HepG2 (cell line): ENCODE results near the gene UQCRHL. TPM values are rescaled to one million over a fixed set of nuclear protein-coding genes. Genes with fewer than 3 reads are reported as not detected.

Experiments used
- AHR ChIP-seq: IDR thresholded peaks from 2 replicates; pipeline ENCODE4 v1.6.1; 2018; ENCODE audit warnings: missing genetic modification reagents, missing compliant biosample characterization
- CCAR2 ChIP-seq: fragments of 200-400 bp; formaldehyde crosslinking; optimal IDR thresholded peaks from 2 replicates; pipeline ENCODE3; 2018; ENCODE audit warnings: low read depth, mild to moderate bottlenecking, low read length, moderate library complexity
- CENPT ChIP-seq: sonication (generic); formaldehyde crosslinking; IDR thresholded peaks from 2 replicates; pipeline ENCODE4 v1.8.0; 2022; ENCODE audit warnings: low read depth, mild to moderate bottlenecking, moderate library complexity, missing genetic modification reagents
- FIP1L1 ChIP-seq: fragments of 200-400 bp; formaldehyde crosslinking; IDR thresholded peaks from 2 replicates; pipeline ENCODE4 v1.6.1; 2018; ENCODE audit warnings: low read depth, mild to moderate bottlenecking, low read length, moderate library complexity, borderline replicate concordance; ENCODE audit not compliant: insufficient read depth
- FUBP1 ChIP-seq: sonication (generic); formaldehyde crosslinking; IDR thresholded peaks from 2 replicates; pipeline ENCODE4 v1.5.1; 2020; ENCODE audit warnings: missing genetic modification reagents, mild to moderate bottlenecking, borderline replicate concordance
- HNF1A ChIP-seq, 2 experiments: sonication (generic) in 1 of 2; formaldehyde crosslinking in 1 of 2; IDR thresholded peaks; 2 replicates each; pipeline versions ENCODE4 v1.4.0 to v1.6.1; 2016 to 2020; ENCODE audit warnings: borderline replicate concordance in 1 of 2, low read depth in 1 of 2, mild to moderate bottlenecking in 1 of 2, missing genetic modification reagents in 1 of 2
- HOXA5 ChIP-seq: sonication (generic); formaldehyde crosslinking; IDR thresholded peaks from 2 replicates; pipeline ENCODE4 v1.4.0; 2020; ENCODE audit warnings: missing genetic modification reagents
- JUNB ChIP-seq: sonication (generic); formaldehyde crosslinking; IDR thresholded peaks from 2 replicates; pipeline ENCODE4 v1.8.0; 2022; ENCODE audit warnings: missing genetic modification reagents, mild to moderate bottlenecking, borderline replicate concordance
- MED8 ChIP-seq: sonication (generic); formaldehyde crosslinking; IDR thresholded peaks from 2 replicates; pipeline ENCODE4 v1.8.1; 2023; ENCODE audit warnings: mild to moderate bottlenecking, missing genetic modification reagents; ENCODE audit not compliant: insufficient replicate concordance
- POLR2AphosphoS5 ChIP-seq: IDR thresholded peaks from 2 replicates; pipeline ENCODE4 v1.6.1; 2012; ENCODE audit warnings: low read depth, low read length
- SALL1 ChIP-seq: sonication (generic); formaldehyde crosslinking; IDR thresholded peaks from 2 replicates; pipeline ENCODE4 v1.8.0; 2022; ENCODE audit warnings: mild to moderate bottlenecking, missing genetic modification reagents
- SIN3A ChIP-seq: IDR thresholded peaks from 2 replicates; pipeline ENCODE4 v1.6.1; 2011; ENCODE audit warnings: low read depth, mild to moderate bottlenecking, control low read depth, low read length, borderline replicate concordance
- SP140L ChIP-seq: sonication (generic); formaldehyde crosslinking; IDR thresholded peaks from 2 replicates; pipeline ENCODE4 v1.4.0; 2020; ENCODE audit warnings: missing genetic modification reagents, borderline replicate concordance
- STAG1 ChIP-seq: sonication (generic); formaldehyde crosslinking; IDR thresholded peaks from 2 replicates; pipeline ENCODE4 v1.4.0; 2020; ENCODE audit warnings: missing genetic modification reagents
- TSC22D2 ChIP-seq: sonication (generic); formaldehyde crosslinking; IDR thresholded peaks from 2 replicates; pipeline ENCODE4 v1.5.1; 2020; ENCODE audit warnings: missing genetic modification reagents, mild to moderate bottlenecking, borderline replicate concordance
- U2AF1 ChIP-seq: fragments of 200-400 bp; formaldehyde crosslinking; optimal IDR thresholded peaks from 2 replicates; pipeline ENCODE3; 2017; ENCODE audit warnings: mild to moderate bottlenecking, low read depth, low read length
- ZMAT3 ChIP-seq: sonication (generic); formaldehyde crosslinking; conservative IDR thresholded peaks from 2 replicates; pipeline ENCODE4 v1.7.0; 2021; ENCODE audit warnings: missing genetic modification reagents
- ZNF264 ChIP-seq: sonication (generic); formaldehyde crosslinking; IDR thresholded peaks from 2 replicates; pipeline ENCODE4 v1.4.0; 2020; ENCODE audit warnings: missing genetic modification reagents
- ZNF556 ChIP-seq: sonication (generic); formaldehyde crosslinking; IDR thresholded peaks from 2 replicates; pipeline ENCODE4 v1.4.0; 2020; ENCODE audit warnings: mild to moderate bottlenecking, missing genetic modification reagents, borderline replicate concordance
- ZNF790 ChIP-seq: sonication (generic); formaldehyde crosslinking; IDR thresholded peaks from 2 replicates; pipeline ENCODE4 v1.8.0; 2022; ENCODE audit warnings: missing genetic modification reagents, mild to moderate bottlenecking, borderline replicate concordance
- polyA plus RNA-seq, 8 experiments: library from polyadenylated mRNA; depleted of rRNA in 3 of 8; stranded (reverse) in 7 of 8; unstranded in 1 of 8; fragments of >200 nt; fragmentation: Illumina TruSeq in 4 of 8; extraction: Trizol in 4 of 8; gene quantifications; 2 replicates each; pipeline versions ENCODE4 v1.2.1 to v1.2.3, GENCODE V29; 2011 to 2016; ENCODE audit warnings: low read depth in 4 of 8, missing spikeins in 1 of 8, mixed read lengths in 1 of 8; ENCODE audit not compliant: insufficient read depth in 1 of 8
- total RNA-seq, 5 experiments: library from RNA; depleted of rRNA; stranded (reverse); fragments of >200 nt; fragmentation: Illumina TruSeq; extraction: Trizol; gene quantifications; 2 replicates each; pipeline ENCODE4 v1.2.3, GENCODE V29; 2016; ENCODE audit warnings: low read depth in 1 of 5

Gene UQCRHL
- total and polyA plus RNA-seq, 2 of the 13 experiments (the other 11 are each of a cell fraction or from before 2014, with no cell fraction given) = 1.8 to 2.3 TPM

GRCh38 chr1:15799928-15800835, 7.3 kb downstream of the UQCRHL start (continued):
- peak; percentile 57; the same call in 1 of the 2 replicates for TF ChIP-seq POLR2AphosphoS5
- TF ChIP-seq FUBP1 (CRISPR knock-in tag) = 0 out of 2 replicates have a peak, but pooled peaks have one; percentile 21
- TF ChIP-seq STAG1 (CRISPR knock-in tag) = no peak
- peak; percentile 68 for TF ChIP-seq U2AF1
- TF ChIP-seq CCAR2 = peak; percentile 22
- peak; percentile 64; the same call in 1 of the 2 replicates for TF ChIP-seq SIN3A
- TF ChIP-seq HNF1A (IDR thresholded peaks at IDR 0.05; ENCODE audit: low read depth) = 0 out of 2 replicates have a peak, but pooled peaks have one; percentile 59
- TF ChIP-seq HNF1A (CRISPR knock-in tag; IDR thresholded peaks at IDR 0.05; ENCODE audit: borderline replicate concordance) = peak; percentile 78; the same call in 1 of the 2 replicates
- TF ChIP-seq TSC22D2 (CRISPR knock-in tag) = no peak
- TF ChIP-seq ZNF556 (CRISPR knock-in tag) = peak; percentile 15; the same call in 1 of the 2 replicates
- TF ChIP-seq CENPT (CRISPR knock-in tag) = no peak
- no peak; the same call in 1 of the 2 replicates for TF ChIP-seq AHR (CRISPR knock-in tag)
- no peak for TF ChIP-seq ZMAT3 (CRISPR knock-in tag)
- TF ChIP-seq ZNF790 = no peak; the same call in 1 of the 2 replicates
- TF ChIP-seq SP140L (CRISPR knock-in tag) = no peak
- TF ChIP-seq ZNF264 (CRISPR knock-in tag) = peak; percentile 76; the same call in 1 of the 2 replicates
- TF ChIP-seq MED8 = peak; percentile 27
- peak; percentile 89 for TF ChIP-seq SALL1
- peak; percentile 96 for TF ChIP-seq JUNB (CRISPR knock-in tag)
- peak; percentile 70 for TF ChIP-seq HOXA5 (CRISPR knock-in tag)
- no peak for TF ChIP-seq FIP1L1
